Coronary artery (tissue), 2 donors: Measurements from ENCODE around the gene SHC2.
"Not testable (repeated sequence)": the region's sequence is repeated elsewhere in the genome, so short reads cannot be mapped to it uniquely, and the experiment has no call there.

Experiments
- DNase-seq: peaks from one replicate; pipeline ENCODE4 v3.0.0-alpha.2; 2017; ENCODE audit warnings: low spot score
- H3K27ac ChIP-seq, 2 donors: fragments of 200-600 bp; sonication (generic); one replicate each; pipeline ENCODE4 v1.5.1; 2016 to 2019
- H3K4me3 ChIP-seq: fragments of 200-600 bp; sonication (generic); 2 replicates; pipeline ENCODE4 v1.5.1; 2016; ENCODE audit warnings: mild to moderate bottlenecking, moderate library complexity
- TF ChIP-seq, protein P1 (sequence below): fragments of 200-600 bp; sonication (generic); IDR thresholded peaks from one replicate; pipeline ENCODE4 v1.5.1; 2019; ENCODE audit warnings: antibody characterized with exemption

SHC2 gene

DNA sequence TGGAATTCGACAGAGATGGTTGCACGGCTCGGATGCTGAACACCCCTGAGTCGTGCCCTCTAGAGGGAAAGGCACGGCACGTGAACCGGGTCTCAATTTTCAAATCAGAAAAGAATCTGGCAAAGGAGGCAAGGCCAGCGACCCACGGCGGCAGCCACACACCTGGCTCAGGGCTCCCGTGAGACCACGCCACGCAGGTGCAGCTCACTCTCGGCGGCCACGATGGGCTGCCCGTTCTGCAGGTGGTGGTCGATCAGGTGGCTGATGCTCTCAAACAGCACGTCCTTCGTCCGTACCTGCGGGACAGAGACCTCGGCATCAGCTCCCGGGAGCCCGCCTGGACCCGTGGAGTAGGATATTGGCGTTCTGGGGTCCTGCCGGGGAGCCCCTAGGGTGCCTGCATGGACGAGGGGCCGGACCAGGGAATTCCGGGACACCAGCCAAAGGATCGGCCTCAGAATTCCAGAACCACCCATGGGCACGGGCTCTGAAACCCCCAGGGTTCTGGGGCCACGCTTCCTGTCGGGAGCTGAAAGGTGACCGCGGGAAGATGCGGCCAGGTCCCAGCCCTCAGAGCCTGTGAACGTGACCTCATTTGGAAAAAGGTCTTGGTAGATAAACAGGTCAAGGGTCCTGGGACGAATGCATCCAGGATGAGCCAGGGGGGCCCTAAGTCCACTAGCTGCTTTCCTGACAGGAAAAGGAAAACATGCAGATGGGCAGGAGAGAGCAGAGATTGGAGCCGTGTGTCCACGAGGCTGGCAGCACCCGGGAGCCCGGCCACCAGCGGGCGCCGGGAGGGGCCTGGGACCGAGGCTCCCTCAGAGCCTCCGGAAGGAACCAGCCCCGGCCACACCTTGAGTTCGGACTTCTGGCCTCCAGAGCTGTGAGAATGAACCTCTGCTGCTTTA is 41.8 kb downstream of the SHC2 start:
- no peak for DNase-seq

DNA sequence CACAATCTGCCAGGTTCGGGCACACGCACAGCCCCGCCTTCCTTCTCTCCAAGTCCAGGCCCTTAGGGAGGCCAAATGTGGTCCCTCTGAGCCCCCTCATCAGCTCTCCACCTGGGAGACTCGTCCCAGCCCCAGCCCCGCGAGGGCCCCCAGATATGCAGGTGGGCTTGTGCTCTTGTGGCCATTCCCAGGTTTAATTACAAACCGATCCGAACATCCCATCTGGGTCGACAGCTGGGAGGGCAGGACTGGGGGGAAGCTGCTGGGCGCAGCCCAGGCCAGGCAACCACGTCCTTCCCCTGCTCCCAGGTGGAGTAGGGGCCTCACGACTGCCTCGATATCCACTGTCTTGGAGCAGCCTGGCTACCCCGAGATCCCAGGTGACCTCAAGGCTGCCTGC is 44.4 kb downstream of the SHC2 start:
- TF ChIP-seq, protein P1, sequence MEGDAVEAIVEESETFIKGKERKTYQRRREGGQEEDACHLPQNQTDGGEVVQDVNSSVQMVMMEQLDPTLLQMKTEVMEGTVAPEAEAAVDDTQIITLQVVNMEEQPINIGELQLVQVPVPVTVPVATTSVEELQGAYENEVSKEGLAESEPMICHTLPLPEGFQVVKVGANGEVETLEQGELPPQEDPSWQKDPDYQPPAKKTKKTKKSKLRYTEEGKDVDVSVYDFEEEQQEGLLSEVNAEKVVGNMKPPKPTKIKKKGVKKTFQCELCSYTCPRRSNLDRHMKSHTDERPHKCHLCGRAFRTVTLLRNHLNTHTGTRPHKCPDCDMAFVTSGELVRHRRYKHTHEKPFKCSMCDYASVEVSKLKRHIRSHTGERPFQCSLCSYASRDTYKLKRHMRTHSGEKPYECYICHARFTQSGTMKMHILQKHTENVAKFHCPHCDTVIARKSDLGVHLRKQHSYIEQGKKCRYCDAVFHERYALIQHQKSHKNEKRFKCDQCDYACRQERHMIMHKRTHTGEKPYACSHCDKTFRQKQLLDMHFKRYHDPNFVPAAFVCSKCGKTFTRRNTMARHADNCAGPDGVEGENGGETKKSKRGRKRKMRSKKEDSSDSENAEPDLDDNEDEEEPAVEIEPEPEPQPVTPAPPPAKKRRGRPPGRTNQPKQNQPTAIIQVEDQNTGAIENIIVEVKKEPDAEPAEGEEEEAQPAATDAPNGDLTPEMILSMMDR = no peak
- Histone ChIP-seq H3K27ac (no peak overlapping the region), H3K4me3 (no peak overlapping the region)
- no peak for DNase-seq

More for the DNA sequence above, 41.8 kb downstream of the SHC2 start:
- TF ChIP-seq, protein P1 = no peak
- Histone ChIP-seq H3K27ac (peak overlapping the region in 1 of 2 donors; percentile 25), H3K4me3 (no peak overlapping the region)

- H3K27ac ChIP-seq = no peak overlapping the region
- DNase-seq = no peak
- H3K4me3 ChIP-seq = no peak overlapping the region
- TF ChIP-seq, protein P1 = no peak
These were observed 45.5 kb downstream of the SHC2 start for GRCh38 chr19:415292-415691.

- TF ChIP-seq, protein P1 = no peak
- Histone ChIP-seq H3K27ac (no peak overlapping the region), H3K4me3 (no peak overlapping the region)
- DNase-seq = no peak
These were observed 46.9 kb downstream of the SHC2 start for GRCh38 chr19:413756-414420.

- TF ChIP-seq, protein P1 = no peak
- no peak for DNase-seq
- Histone ChIP-seq H3K27ac (no peak overlapping the region), H3K4me3 (no peak overlapping the region)
These were observed 48.2 kb downstream of the SHC2 start for GRCh38 chr19:412356-413355.

- DNase-seq = no peak
- H3K27ac ChIP-seq = no peak overlapping the region
- no peak overlapping the region for H3K4me3 ChIP-seq
- TF ChIP-seq, protein P1 = no peak
These were observed 49.0 kb downstream of the SHC2 start for GRCh38 chr19:411723-412355.

- not testable (repeated sequence) for DNase-seq, H3K4me3 ChIP-seq, H3K27ac ChIP-seq
These were observed 49.6 kb downstream of the SHC2 start for GRCh38 chr19:411121-411722.
